ENCODE data around the gene TLL1. TPM values are rescaled to one million over a fixed set of nuclear protein-coding genes. Genes with fewer than 3 reads are reported as not detected.

TLL1 gene
- total and polyA plus RNA-seq, 4 donors, result 0.04 to 0.25 (median 0.05) TPM; not detected in 1

DNA sequence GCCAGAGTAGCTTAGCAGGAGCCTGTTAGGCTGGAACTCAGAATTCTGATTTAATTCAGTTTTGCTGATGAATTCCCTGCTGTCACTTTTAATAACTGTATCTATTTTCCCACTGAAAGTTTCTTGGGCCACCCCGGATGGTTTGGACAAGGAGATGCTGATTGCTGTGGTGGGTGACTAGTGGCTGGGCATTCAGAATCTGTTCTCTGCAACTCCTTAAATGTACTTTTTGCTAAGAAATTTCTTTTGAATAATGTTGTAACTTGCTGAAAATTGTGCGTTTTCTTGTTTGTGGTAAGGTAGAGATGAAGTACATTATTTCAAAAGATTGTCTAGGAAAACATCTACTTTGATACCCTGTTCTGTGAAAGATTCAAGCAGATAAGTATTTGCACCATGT lies 2.4 kb downstream of the TLL1 start:
- Histone ChIP-seq H3K36me3 (ENCODE audit: control insufficient read depth in 4 of 4, insufficient read depth in 3 of 4, low read depth in 1 of 4, low read length in 3 of 4) (no peaks in the 10 kb centered on the region), H3K4me3 (ENCODE audit: low read depth in 1 of 3, low read length in 3 of 3) (no peak overlapping the region), H3K4me1 (ENCODE audit: control insufficient read depth in 4 of 4, insufficient read depth in 4 of 4, low read length in 3 of 4) (peaks cover 12 to 28% (median 23%) of the 10 kb centered on the region in 4 donors), H3K27me3 (ENCODE audit: control insufficient read depth in 4 of 4, insufficient read depth in 4 of 4, low read length in 3 of 4) (peaks cover 0 to 27% (median 8%) of the 10 kb centered on the region in 4 donors), H3K9ac (ENCODE audit: low read depth in 1 of 2, low read length in 2 of 2) (no peak overlapping the region), H3K27ac (ENCODE audit: low read depth in 1 of 2, low read length in 2 of 2) (no peak overlapping the region), H3K9me3 (ENCODE audit: control insufficient read depth in 4 of 4, low read length in 3 of 4) (no peaks in the 10 kb centered on the region)
- 74% methylated on average over 2 of the region's 2 CpGs for WGBS
- DNase-seq (ENCODE audit: low spot score), result no peak
- TF ChIP-seq NR2F2 (IDR thresholded peaks at IDR 0.05) (no peak), TAF1 (conservative IDR thresholded peaks at IDR 0.05) (no peak), RAD21 (IDR thresholded peaks at IDR 0.05) (no peak), FOXA1 (IDR thresholded peaks at IDR 0.05) (no peak)
- TF ChIP-seq, protein P1, sequence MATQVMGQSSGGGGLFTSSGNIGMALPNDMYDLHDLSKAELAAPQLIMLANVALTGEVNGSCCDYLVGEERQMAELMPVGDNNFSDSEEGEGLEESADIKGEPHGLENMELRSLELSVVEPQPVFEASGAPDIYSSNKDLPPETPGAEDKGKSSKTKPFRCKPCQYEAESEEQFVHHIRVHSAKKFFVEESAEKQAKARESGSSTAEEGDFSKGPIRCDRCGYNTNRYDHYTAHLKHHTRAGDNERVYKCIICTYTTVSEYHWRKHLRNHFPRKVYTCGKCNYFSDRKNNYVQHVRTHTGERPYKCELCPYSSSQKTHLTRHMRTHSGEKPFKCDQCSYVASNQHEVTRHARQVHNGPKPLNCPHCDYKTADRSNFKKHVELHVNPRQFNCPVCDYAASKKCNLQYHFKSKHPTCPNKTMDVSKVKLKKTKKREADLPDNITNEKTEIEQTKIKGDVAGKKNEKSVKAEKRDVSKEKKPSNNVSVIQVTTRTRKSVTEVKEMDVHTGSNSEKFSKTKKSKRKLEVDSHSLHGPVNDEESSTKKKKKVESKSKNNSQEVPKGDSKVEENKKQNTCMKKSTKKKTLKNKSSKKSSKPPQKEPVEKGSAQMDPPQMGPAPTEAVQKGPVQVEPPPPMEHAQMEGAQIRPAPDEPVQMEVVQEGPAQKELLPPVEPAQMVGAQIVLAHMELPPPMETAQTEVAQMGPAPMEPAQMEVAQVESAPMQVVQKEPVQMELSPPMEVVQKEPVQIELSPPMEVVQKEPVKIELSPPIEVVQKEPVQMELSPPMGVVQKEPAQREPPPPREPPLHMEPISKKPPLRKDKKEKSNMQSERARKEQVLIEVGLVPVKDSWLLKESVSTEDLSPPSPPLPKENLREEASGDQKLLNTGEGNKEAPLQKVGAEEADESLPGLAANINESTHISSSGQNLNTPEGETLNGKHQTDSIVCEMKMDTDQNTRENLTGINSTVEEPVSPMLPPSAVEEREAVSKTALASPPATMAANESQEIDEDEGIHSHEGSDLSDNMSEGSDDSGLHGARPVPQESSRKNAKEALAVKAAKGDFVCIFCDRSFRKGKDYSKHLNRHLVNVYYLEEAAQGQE (IDR thresholded peaks at IDR 0.05), result no peak

DNA sequence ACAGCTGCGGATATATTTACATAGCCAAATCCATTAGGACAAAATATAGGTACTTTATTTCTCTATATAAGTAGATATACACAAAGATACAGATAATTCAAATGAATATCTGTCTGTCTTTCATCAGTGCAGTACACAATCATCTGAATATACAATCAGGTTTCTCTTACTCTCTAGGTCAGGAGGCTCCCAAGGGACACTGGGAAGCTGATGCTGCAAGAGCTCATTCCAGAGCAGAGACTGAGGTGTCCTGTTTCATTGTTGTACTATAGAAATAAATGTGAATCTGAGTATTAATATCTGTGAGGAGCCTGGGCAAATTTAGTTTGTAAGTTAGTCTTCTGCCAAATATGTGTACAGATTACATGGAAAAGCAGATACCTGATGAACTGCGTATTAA lies 4.2 kb downstream of the TLL1 start:
- no peaks in the 10 kb centered on the region for H3K36me3 ChIP-seq (ENCODE audit: control insufficient read depth in 4 of 4, insufficient read depth in 3 of 4, low read depth in 1 of 4, low read length in 3 of 4)
- no peak overlapping the region for H3K27ac ChIP-seq (ENCODE audit: low read depth in 1 of 2, low read length in 2 of 2)
- 96% methylated on average over 2 of the region's 2 CpGs for WGBS
- H3K4me1 ChIP-seq (ENCODE audit: control insufficient read depth in 4 of 4, insufficient read depth in 4 of 4, low read length in 3 of 4), result peaks cover 12 to 26% (median 23%) of the 10 kb centered on the region in 4 donors
- TF ChIP-seq YY1 (IDR thresholded peaks at IDR 0.05) (no peak), SP1 (IDR thresholded peaks at IDR 0.05) (no peak), GABPA (IDR thresholded peaks at IDR 0.05 in 1 of 2, conservative IDR thresholded peaks at IDR 0.05 in 1 of 2) (no peak), HNF4G (IDR thresholded peaks at IDR 0.05) (no peak), HNF4A (conservative IDR thresholded peaks at IDR 0.05) (no peak), FOXA2 (IDR thresholded peaks at IDR 0.05) (no peak), EGR1 (IDR thresholded peaks at IDR 0.05; ENCODE audit: low read depth in 2 of 2) (no peak), JUND (IDR thresholded peaks at IDR 0.05) (no peak), FOXA1 (IDR thresholded peaks at IDR 0.05) (no peak), NR2F2 (IDR thresholded peaks at IDR 0.05) (no peak), TAF1 (conservative IDR thresholded peaks at IDR 0.05) (no peak)
- TF ChIP-seq, protein P2, sequence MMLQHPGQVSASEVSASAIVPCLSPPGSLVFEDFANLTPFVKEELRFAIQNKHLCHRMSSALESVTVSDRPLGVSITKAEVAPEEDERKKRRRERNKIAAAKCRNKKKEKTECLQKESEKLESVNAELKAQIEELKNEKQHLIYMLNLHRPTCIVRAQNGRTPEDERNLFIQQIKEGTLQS (IDR thresholded peaks at IDR 0.05), result no peak
- TF ChIP-seq, protein P3, sequence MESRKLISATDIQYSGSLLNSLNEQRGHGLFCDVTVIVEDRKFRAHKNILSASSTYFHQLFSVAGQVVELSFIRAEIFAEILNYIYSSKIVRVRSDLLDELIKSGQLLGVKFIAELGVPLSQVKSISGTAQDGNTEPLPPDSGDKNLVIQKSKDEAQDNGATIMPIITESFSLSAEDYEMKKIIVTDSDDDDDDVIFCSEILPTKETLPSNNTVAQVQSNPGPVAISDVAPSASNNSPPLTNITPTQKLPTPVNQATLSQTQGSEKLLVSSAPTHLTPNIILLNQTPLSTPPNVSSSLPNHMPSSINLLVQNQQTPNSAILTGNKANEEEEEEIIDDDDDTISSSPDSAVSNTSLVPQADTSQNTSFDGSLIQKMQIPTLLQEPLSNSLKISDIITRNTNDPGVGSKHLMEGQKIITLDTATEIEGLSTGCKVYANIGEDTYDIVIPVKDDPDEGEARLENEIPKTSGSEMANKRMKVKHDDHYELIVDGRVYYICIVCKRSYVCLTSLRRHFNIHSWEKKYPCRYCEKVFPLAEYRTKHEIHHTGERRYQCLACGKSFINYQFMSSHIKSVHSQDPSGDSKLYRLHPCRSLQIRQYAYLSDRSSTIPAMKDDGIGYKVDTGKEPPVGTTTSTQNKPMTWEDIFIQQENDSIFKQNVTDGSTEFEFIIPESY (IDR thresholded peaks at IDR 0.05), result no peak
- TF ChIP-seq, protein P4, sequence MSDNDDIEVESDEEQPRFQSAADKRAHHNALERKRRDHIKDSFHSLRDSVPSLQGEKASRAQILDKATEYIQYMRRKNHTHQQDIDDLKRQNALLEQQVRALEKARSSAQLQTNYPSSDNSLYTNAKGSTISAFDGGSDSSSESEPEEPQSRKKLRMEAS (IDR thresholded peaks at IDR 0.05), result no peak
- TF ChIP-seq, protein P1 (IDR thresholded peaks at IDR 0.05), result no peak
- TF ChIP-seq, protein P5, sequence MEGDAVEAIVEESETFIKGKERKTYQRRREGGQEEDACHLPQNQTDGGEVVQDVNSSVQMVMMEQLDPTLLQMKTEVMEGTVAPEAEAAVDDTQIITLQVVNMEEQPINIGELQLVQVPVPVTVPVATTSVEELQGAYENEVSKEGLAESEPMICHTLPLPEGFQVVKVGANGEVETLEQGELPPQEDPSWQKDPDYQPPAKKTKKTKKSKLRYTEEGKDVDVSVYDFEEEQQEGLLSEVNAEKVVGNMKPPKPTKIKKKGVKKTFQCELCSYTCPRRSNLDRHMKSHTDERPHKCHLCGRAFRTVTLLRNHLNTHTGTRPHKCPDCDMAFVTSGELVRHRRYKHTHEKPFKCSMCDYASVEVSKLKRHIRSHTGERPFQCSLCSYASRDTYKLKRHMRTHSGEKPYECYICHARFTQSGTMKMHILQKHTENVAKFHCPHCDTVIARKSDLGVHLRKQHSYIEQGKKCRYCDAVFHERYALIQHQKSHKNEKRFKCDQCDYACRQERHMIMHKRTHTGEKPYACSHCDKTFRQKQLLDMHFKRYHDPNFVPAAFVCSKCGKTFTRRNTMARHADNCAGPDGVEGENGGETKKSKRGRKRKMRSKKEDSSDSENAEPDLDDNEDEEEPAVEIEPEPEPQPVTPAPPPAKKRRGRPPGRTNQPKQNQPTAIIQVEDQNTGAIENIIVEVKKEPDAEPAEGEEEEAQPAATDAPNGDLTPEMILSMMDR (IDR thresholded peaks at IDR 0.05; ENCODE audit: low read depth, low read length, missing input control), result no peak
- no peaks in the 10 kb centered on the region for H3K9me3 ChIP-seq (ENCODE audit: control insufficient read depth in 4 of 4, low read length in 3 of 4)
- H3K27me3 ChIP-seq (ENCODE audit: control insufficient read depth in 4 of 4, insufficient read depth in 4 of 4, low read length in 3 of 4), result peaks cover 0 to 28% (median 8%) of the 10 kb centered on the region in 4 donors
- no peak overlapping the region for H3K4me3 ChIP-seq (ENCODE audit: low read depth in 1 of 3, low read length in 3 of 3)
- no peak overlapping the region for H3K9ac ChIP-seq (ENCODE audit: low read depth in 1 of 2, low read length in 2 of 2)
- no peak for DNase-seq (ENCODE audit: low spot score)
